ENCODE data around the gene ZNF827.

DNA sequence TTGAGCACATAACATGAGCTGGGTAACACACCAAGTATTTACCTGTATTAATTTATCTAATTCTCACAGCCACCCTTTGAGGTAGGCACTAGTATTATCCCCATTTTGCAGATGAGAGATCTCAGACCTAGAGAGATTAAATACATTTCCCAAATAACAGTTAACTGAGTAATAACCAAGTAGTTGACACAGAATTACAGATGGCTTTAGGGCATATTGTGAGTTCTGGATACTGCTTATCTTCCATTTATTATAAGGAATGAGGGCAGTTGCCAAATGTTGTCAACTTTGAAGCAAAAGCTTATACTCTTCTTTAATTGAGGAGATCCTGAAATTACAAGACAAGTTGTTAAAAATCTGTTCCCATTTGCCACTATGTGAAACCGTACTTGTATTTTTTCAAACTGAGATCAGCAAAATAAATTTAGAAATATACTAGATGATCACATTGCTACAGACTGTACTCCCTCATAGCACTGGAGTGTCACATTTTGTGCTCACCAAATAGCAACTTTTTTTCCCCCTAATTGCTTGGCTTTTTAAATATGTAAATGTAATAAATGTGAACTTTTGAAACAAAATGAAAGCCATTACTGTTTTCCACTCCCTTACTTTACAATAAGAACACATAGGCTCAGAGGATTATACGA lies 62.0 kb downstream of the ZNF827 start:
- TF ChIP-seq, protein P1, sequence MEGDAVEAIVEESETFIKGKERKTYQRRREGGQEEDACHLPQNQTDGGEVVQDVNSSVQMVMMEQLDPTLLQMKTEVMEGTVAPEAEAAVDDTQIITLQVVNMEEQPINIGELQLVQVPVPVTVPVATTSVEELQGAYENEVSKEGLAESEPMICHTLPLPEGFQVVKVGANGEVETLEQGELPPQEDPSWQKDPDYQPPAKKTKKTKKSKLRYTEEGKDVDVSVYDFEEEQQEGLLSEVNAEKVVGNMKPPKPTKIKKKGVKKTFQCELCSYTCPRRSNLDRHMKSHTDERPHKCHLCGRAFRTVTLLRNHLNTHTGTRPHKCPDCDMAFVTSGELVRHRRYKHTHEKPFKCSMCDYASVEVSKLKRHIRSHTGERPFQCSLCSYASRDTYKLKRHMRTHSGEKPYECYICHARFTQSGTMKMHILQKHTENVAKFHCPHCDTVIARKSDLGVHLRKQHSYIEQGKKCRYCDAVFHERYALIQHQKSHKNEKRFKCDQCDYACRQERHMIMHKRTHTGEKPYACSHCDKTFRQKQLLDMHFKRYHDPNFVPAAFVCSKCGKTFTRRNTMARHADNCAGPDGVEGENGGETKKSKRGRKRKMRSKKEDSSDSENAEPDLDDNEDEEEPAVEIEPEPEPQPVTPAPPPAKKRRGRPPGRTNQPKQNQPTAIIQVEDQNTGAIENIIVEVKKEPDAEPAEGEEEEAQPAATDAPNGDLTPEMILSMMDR (conservative IDR thresholded peaks at IDR 0.05; ENCODE audit: low read depth, low read length): no peak
- no peak for TF ChIP-seq EZH2 (IDR thresholded peaks at IDR 0.05; ENCODE audit: low read length, unreplicated experiment)
- TF ChIP-seq EZH2phosphoT487 (IDR thresholded peaks at IDR 0.05; ENCODE audit: borderline replicate concordance, low read length): no peak

Measured in PC-3 (cell line).